H1 (cell line): ENCODE measurements around the gene IQCH. TPM values are rescaled to one million over a fixed set of nuclear protein-coding genes. Genes with fewer than 3 reads are reported as not detected.

Source experiments
- CTCF ChIA-PET: fragments of 300-600 bp; sonication (Branson Sonifier 250); formaldehyde crosslinking; loops from one replicate; lab custom pipeline; 2021; ENCODE audit not compliant: partially characterized antibody; lab: Charles Lee
- POLR2A ChIA-PET: fragments of 300-600 bp; sonication (Branson Sonifier 250); formaldehyde crosslinking; loops from one replicate; lab custom pipeline; 2021; ENCODE audit warnings: inconsistent platforms; ENCODE audit not compliant: partially characterized antibody; lab: Charles Lee
- DNase-seq, 2 experiments: peaks; one replicate each; pipeline versions ENCODE4 v3.0.0 to v3.0.0-alpha.2; 2010 to 2022; ENCODE audit warnings: low spot score in 2 of 2, low read depth in 1 of 2, mixed read lengths in 1 of 2
- FAIRE-seq: peaks from 2 replicates; lab custom pipeline; 2011; peaks lifted over from hg19 to GRCh38; lab: Jason Lieb, UNC
- H2AFZ ChIP-seq: 2 replicates; pipeline ENCODE4 v1.8.1; 2012; ENCODE audit warnings: low read length, inconsistent platforms
- H2AK5ac ChIP-seq: 2 replicates; pipeline ENCODE4 v1.6.1; 2013; ENCODE audit warnings: low read depth, low read length
- H2BK120ac ChIP-seq: replicated peaks from 2 replicates; pipeline ENCODE3; 2013; ENCODE audit warnings: low read depth, low read length, inconsistent platforms
- H2BK12ac ChIP-seq: 2 replicates; pipeline ENCODE4 v1.6.1; 2013; ENCODE audit warnings: low read depth, low read length
- H2BK15ac ChIP-seq: 2 replicates; pipeline ENCODE4 v1.6.1; 2013; ENCODE audit warnings: low read length
- H2BK20ac ChIP-seq: 2 replicates; pipeline ENCODE4 v1.6.1; 2013; ENCODE audit warnings: low read length
- H2BK5ac ChIP-seq: 2 replicates; pipeline ENCODE4 v1.6.1; 2013; ENCODE audit warnings: low read depth, low read length
- H3K14ac ChIP-seq: 2 replicates; pipeline ENCODE4 v1.6.1; 2013; ENCODE audit warnings: inconsistent platforms; ENCODE audit not compliant: insufficient read length
- H3K18ac ChIP-seq: 2 replicates; pipeline ENCODE4 v1.6.1; 2013; ENCODE audit warnings: low read length; ENCODE audit errors: extremely low read depth
- H3K23ac ChIP-seq: 2 replicates; pipeline ENCODE4 v1.6.1; 2013; ENCODE audit warnings: inconsistent platforms; ENCODE audit not compliant: insufficient read length
- H3K23me2 ChIP-seq: 2 replicates; pipeline ENCODE4 v1.6.1; 2013; ENCODE audit warnings: low read depth, low read length
- H3K27ac ChIP-seq: 2 replicates; pipeline ENCODE4 v1.6.1; 2011; ENCODE audit warnings: low read depth, low read length, inconsistent platforms
- H3K27me3 ChIP-seq, 4 experiments: replicated peaks in 1 of 4; 1 replicate in 1 of 4; 2 replicates in 3 of 4; pipeline versions ENCODE4 v1.6.1 to v1.8.1; 2011 to 2013; ENCODE audit warnings: low read length in 3 of 4, mild to moderate bottlenecking in 3 of 4, inconsistent platforms in 2 of 4, mixed read lengths in 2 of 4, moderate library complexity in 1 of 4; ENCODE audit not compliant: control insufficient read depth in 3 of 4, insufficient read depth in 3 of 4; ENCODE audit errors: extremely low read depth in 1 of 4
- H3K36me3 ChIP-seq, 4 experiments: 2 replicates each; pipeline versions ENCODE4 v1.6.1 to v1.8.1; 2011 to 2013; ENCODE audit warnings: mild to moderate bottlenecking in 4 of 4, low read length in 3 of 4, moderate library complexity in 2 of 4, control low read depth in 1 of 4, inconsistent platforms in 1 of 4; ENCODE audit not compliant: insufficient read depth in 4 of 4, control insufficient read depth in 2 of 4
- H3K4ac ChIP-seq: replicated peaks from 2 replicates; pipeline ENCODE3; 2013; ENCODE audit warnings: low read length, low read depth, mixed read lengths, inconsistent platforms; ENCODE audit not compliant: insufficient read length
- H3K4me1 ChIP-seq, 4 experiments: replicated peaks in 1 of 4; 1 replicate in 1 of 4; 2 replicates in 3 of 4; pipeline versions ENCODE4 v1.6.1 to v1.8.1; 2011 to 2013; ENCODE audit warnings: low read length in 3 of 4, inconsistent platforms in 2 of 4, mixed read lengths in 1 of 4; ENCODE audit not compliant: insufficient read depth in 4 of 4, control insufficient read depth in 3 of 4
- H3K4me2 ChIP-seq, 2 experiments: 2 replicates each; pipeline versions ENCODE4 v1.6.1 to v1.8.1; 2011 to 2013; ENCODE audit warnings: low read depth in 2 of 2, low read length in 2 of 2, control low read depth in 1 of 2, inconsistent platforms in 1 of 2, mild to moderate bottlenecking in 1 of 2; ENCODE audit not compliant: insufficient read depth in 1 of 2
- H3K4me3 ChIP-seq, 4 experiments: fragments of 200-600, 300-600 bp in 1 of 4; sonication (generic), shearing (Covaris generic), sonication (Bioruptor Twin) in 1 of 4; 2 replicates each; pipeline versions ENCODE4 v1.5.1 to v1.8.1; 2011 to 2016; ENCODE audit warnings: low read length in 4 of 4, low read depth in 3 of 4, control low read depth in 2 of 4, inconsistent platforms in 2 of 4, mild to moderate bottlenecking in 2 of 4, mixed read lengths in 1 of 4, moderate library complexity in 1 of 4; ENCODE audit not compliant: insufficient read depth in 2 of 4; ENCODE audit errors: extremely low read depth in 1 of 4
- H3K56ac ChIP-seq: replicated peaks from 2 replicates; pipeline ENCODE3; 2013; ENCODE audit warnings: low read depth, mild to moderate bottlenecking, mixed read lengths, low read length, inconsistent platforms; ENCODE audit not compliant: insufficient read length
- H3K79me1 ChIP-seq: 2 replicates; pipeline ENCODE4 v1.6.1; 2013; ENCODE audit warnings: low read depth, low read length, control low read depth
- H3K79me2 ChIP-seq, 2 experiments: 2 replicates each; pipeline versions ENCODE4 v1.6.1 to v1.8.1; 2012 to 2013; ENCODE audit warnings: low read length in 2 of 2, mild to moderate bottlenecking in 2 of 2, inconsistent platforms in 1 of 2; ENCODE audit not compliant: insufficient read depth in 2 of 2, control insufficient read depth in 1 of 2
- H3K9ac ChIP-seq, 4 experiments: replicated peaks in 1 of 4; 1 replicate in 1 of 4; 2 replicates in 3 of 4; pipeline versions ENCODE4 v1.6.1 to v1.8.1; 2011 to 2013; ENCODE audit warnings: low read depth in 3 of 4, low read length in 3 of 4, control low read depth in 2 of 4, mild to moderate bottlenecking in 2 of 4, moderate library complexity in 2 of 4, inconsistent platforms in 1 of 4; ENCODE audit errors: extremely low read depth in 1 of 4
- H3K9me3 ChIP-seq, 2 experiments: 2 replicates each; pipeline versions ENCODE4 v1.6.1 to v1.8.1; 2012 to 2013; ENCODE audit warnings: mild to moderate bottlenecking in 2 of 2, moderate library complexity in 2 of 2, control low read depth in 1 of 2, inconsistent platforms in 1 of 2, low read depth in 1 of 2, low read length in 1 of 2, mixed read lengths in 1 of 2; ENCODE audit not compliant: insufficient read depth in 2 of 2
- H4K20me1 ChIP-seq, 2 experiments: replicated peaks in 1 of 2; 2 replicates each; pipeline versions ENCODE3 to v1.8.1; 2011 to 2013; ENCODE audit warnings: inconsistent platforms in 2 of 2, low read length in 2 of 2, mild to moderate bottlenecking in 1 of 2; ENCODE audit not compliant: insufficient read depth in 2 of 2, control insufficient read depth in 1 of 2
- H4K5ac ChIP-seq: 2 replicates; pipeline ENCODE4 v1.6.1; 2013; ENCODE audit warnings: low read length, low read depth, mixed read lengths, inconsistent platforms; ENCODE audit not compliant: insufficient read length
- H4K8ac ChIP-seq: 2 replicates; pipeline ENCODE4 v1.8.0; 2013; ENCODE audit warnings: mild to moderate bottlenecking, moderate library complexity, low read length, inconsistent platforms; ENCODE audit not compliant: insufficient read depth; ENCODE audit errors: extremely low read depth
- H4K91ac ChIP-seq: replicated peaks from 2 replicates; pipeline ENCODE3; 2013; ENCODE audit warnings: low read length, mixed read lengths, inconsistent platforms; ENCODE audit not compliant: insufficient read length
- CHD1 ChIP-seq: IDR thresholded peaks from 2 replicates; pipeline ENCODE4 v1.6.1; 2012; ENCODE audit warnings: low read depth, low read length, improper control_type of control experiment
- CTCF ChIP-seq, 3 experiments: IDR thresholded peaks; 1 replicate in 2 of 3; 2 replicates in 1 of 3; pipeline versions ENCODE4 v1.5.1 to v1.6.1; 2011; ENCODE audit warnings: low read length in 3 of 3, mild to moderate bottlenecking in 3 of 3, inconsistent platforms in 2 of 3, low read depth in 1 of 3, moderate library complexity in 1 of 3; ENCODE audit not compliant: insufficient read depth in 1 of 3; ENCODE audit errors: control extremely low read depth in 1 of 3
- POLR2A ChIP-seq, 2 experiments: IDR thresholded peaks; 1 replicate in 1 of 2; 2 replicates in 1 of 2; pipeline ENCODE4 v1.6.1; 2011; ENCODE audit warnings: low read depth in 2 of 2, low read length in 2 of 2, mild to moderate bottlenecking in 2 of 2; ENCODE audit errors: control extremely low read depth in 1 of 2
- RAD21 ChIP-seq, 2 experiments: IDR thresholded peaks in 1 of 2; conservative IDR thresholded peaks in 1 of 2; 2 replicates each; pipeline ENCODE4 v1.6.1; 2011; ENCODE audit warnings: low read depth in 2 of 2, low read length in 2 of 2, improper control_type of control experiment in 1 of 2, inconsistent platforms in 1 of 2, mild to moderate bottlenecking in 1 of 2, moderate library complexity in 1 of 2
- SRF ChIP-seq: IDR thresholded peaks from 2 replicates; pipeline ENCODE4 v1.6.1; 2011; ENCODE audit warnings: mild to moderate bottlenecking, low read depth, low read length, moderate library complexity
- polyA plus RNA-seq, 7 experiments: library from polyadenylated mRNA; depleted of rRNA in 3 of 7; stranded (reverse) in 5 of 7; unstranded in 2 of 7; fragments of >200 nt in 5 of 7; fragments of 200-250 nt in 2 of 7; gene quantifications; 1 replicate in 5 of 7; 2 replicates in 1 of 7; 4 replicates in 1 of 7; pipeline versions ENCODE4 v1.2.1 to v1.2.3, GENCODE V29; 2011 to 2013; ENCODE audit warnings: missing spikeins in 2 of 7, mixed read lengths in 2 of 7
- total RNA-seq: library from RNA; stranded (reverse); fragmentation: NEBNext Ultra II Directional; extraction: Animal tissue kit (Norgen Biotek cat#: 25700); gene quantifications from 2 replicates; pipeline ENCODE4 v1.2.1, GENCODE V29; 2021

Gene IQCH
- total and polyA plus RNA-seq, 2 of the 8 experiments (the other 6 are each of a cell fraction or from before 2014, with no cell fraction given): 0.60 to 1.9 TPM

GRCh38 chr15:67259806-67260205 lies 5.2 kb downstream of the IQCH start:
- ChIA-PET POLR2A (no interaction called here), CTCF (interaction anchor here (0.8 kb wide), 1 partner anchor 313 kb away, joined by 3 read pairs; no protein-coding TSS in a partner anchor)
- no peaks in the 10 kb centered on the region for H3K23me2 ChIP-seq
- no peak overlapping the region for H4K5ac ChIP-seq
- H3K18ac ChIP-seq: no peak overlapping the region
- no peaks in the 10 kb centered on the region for H3K4me1 ChIP-seq
- H2BK120ac ChIP-seq: no peak overlapping the region
- no peak overlapping the region for H3K27ac ChIP-seq
- no peak overlapping the region for H3K56ac ChIP-seq
- H3K79me2 ChIP-seq: no peaks in the 10 kb centered on the region
- H4K8ac ChIP-seq: no peak overlapping the region
- H2BK12ac ChIP-seq: no peak overlapping the region
- H2BK5ac ChIP-seq: no peak overlapping the region
- no peak overlapping the region for H2AFZ ChIP-seq
- no peak overlapping the region for H3K14ac ChIP-seq
- no peak overlapping the region for H3K23ac ChIP-seq
- no peaks in the 10 kb centered on the region for H4K20me1 ChIP-seq
- H2BK15ac ChIP-seq: no peak overlapping the region
- no peaks in the 10 kb centered on the region for H3K27me3 ChIP-seq
- no peaks in the 10 kb centered on the region for H3K79me1 ChIP-seq
- no peak overlapping the region for H3K9ac ChIP-seq
- no peak overlapping the region for H2BK20ac ChIP-seq
- no peaks in the 10 kb centered on the region for H3K36me3 ChIP-seq
- DNase-seq (no peak), FAIRE-seq (no peak)
- no peaks in the 10 kb centered on the region for H3K9me3 ChIP-seq
- no peak overlapping the region for H2AK5ac ChIP-seq
- no peak overlapping the region for H3K4me2 ChIP-seq
- H3K4ac ChIP-seq: no peak overlapping the region
- H4K91ac ChIP-seq: no peak overlapping the region
- H3K4me3 ChIP-seq: no peak overlapping the region
- no peak for TF ChIP-seq CTCF (IDR thresholded peaks at IDR 0.05; ENCODE audit: control extremely low read depth in 1 of 3, insufficient read depth in 1 of 3, low read depth in 1 of 3, low read length in 3 of 3)
- no peak for TF ChIP-seq SRF
- TF ChIP-seq POLR2A (IDR thresholded peaks at IDR 0.05; ENCODE audit: control extremely low read depth in 1 of 2, low read depth in 2 of 2, low read length in 2 of 2): no peak
- no peak for TF ChIP-seq CHD1
- TF ChIP-seq RAD21 (IDR thresholded peaks at IDR 0.05 in 1 of 2, conservative IDR thresholded peaks at IDR 0.05 in 1 of 2; ENCODE audit: low read depth in 2 of 2, low read length in 2 of 2): no peak
